ENCODE results near the gene GDAP2. TPM values are rescaled to one million over a fixed set of nuclear protein-coding genes. Genes with fewer than 3 reads are reported as not detected.
A peak's percentile ranks its signal among the peaks of the same experiment; 100 is the strongest.

GDAP2 gene
- total RNA-seq, 1 donor, result 26.8 TPM

GRCh38 chr1:117821774-117822482 lies 107.5 kb downstream of the GDAP2 start:
- no peaks in the 10 kb centered on the region for H3K9me3 ChIP-seq (ENCODE audit: low read depth, low read length)
- no peak for DNase-seq (ENCODE audit: insufficient read length, low spot score, missing footprints)
- peak overlapping the region; percentile 10 for H3K4me3 ChIP-seq (ENCODE audit: insufficient read depth, low read length)
- no peaks in the 10 kb centered on the region for H3K36me3 ChIP-seq (ENCODE audit: insufficient read depth, low read length)
- no peaks in the 10 kb centered on the region for H3K27me3 ChIP-seq (ENCODE audit: insufficient read depth, low read length)
- peaks cover 34% of the 10 kb centered on the region for H3K4me1 ChIP-seq (ENCODE audit: insufficient read depth, low read length)
- TF ChIP-seq, protein P1, sequence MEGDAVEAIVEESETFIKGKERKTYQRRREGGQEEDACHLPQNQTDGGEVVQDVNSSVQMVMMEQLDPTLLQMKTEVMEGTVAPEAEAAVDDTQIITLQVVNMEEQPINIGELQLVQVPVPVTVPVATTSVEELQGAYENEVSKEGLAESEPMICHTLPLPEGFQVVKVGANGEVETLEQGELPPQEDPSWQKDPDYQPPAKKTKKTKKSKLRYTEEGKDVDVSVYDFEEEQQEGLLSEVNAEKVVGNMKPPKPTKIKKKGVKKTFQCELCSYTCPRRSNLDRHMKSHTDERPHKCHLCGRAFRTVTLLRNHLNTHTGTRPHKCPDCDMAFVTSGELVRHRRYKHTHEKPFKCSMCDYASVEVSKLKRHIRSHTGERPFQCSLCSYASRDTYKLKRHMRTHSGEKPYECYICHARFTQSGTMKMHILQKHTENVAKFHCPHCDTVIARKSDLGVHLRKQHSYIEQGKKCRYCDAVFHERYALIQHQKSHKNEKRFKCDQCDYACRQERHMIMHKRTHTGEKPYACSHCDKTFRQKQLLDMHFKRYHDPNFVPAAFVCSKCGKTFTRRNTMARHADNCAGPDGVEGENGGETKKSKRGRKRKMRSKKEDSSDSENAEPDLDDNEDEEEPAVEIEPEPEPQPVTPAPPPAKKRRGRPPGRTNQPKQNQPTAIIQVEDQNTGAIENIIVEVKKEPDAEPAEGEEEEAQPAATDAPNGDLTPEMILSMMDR (IDR thresholded peaks at IDR 0.05; ENCODE audit: extremely low read depth, low read depth, low read length), result no peak
- no peaks in the 10 kb centered on the region for H3K79me2 ChIP-seq (ENCODE audit: insufficient read depth, low read length)
- peak overlapping the region; percentile 2 for H3K4me2 ChIP-seq (ENCODE audit: insufficient read depth, low read length)
- peak overlapping the region; percentile 73 for H3K27ac ChIP-seq (ENCODE audit: low read depth, low read length)
- no peaks in the 10 kb centered on the region for H4K20me1 ChIP-seq (ENCODE audit: insufficient read depth, low read length)
- H2AFZ ChIP-seq (ENCODE audit: low read length), result no peak overlapping the region

GRCh38 chr1:117821382-117821755 lies 108.1 kb downstream of the GDAP2 start:
- peaks cover 29% of the 10 kb centered on the region for H3K4me1 ChIP-seq (ENCODE audit: insufficient read depth, low read length)
- H3K27ac ChIP-seq (ENCODE audit: low read depth, low read length), result peak overlapping the region; percentile 73
- no peak for DNase-seq (ENCODE audit: insufficient read length, low spot score, missing footprints)

GRCh38 chr1:117820694-117821381 lies 108.6 kb downstream of the GDAP2 start:
- Histone ChIP-seq H3K4me2 (ENCODE audit: insufficient read depth, low read length) (no peak overlapping the region), H4K20me1 (ENCODE audit: insufficient read depth, low read length) (no peaks in the 10 kb centered on the region), H3K4me3 (ENCODE audit: insufficient read depth, low read length) (no peak overlapping the region), H3K79me2 (ENCODE audit: insufficient read depth, low read length) (no peaks in the 10 kb centered on the region), H3K27me3 (ENCODE audit: insufficient read depth, low read length) (no peaks in the 10 kb centered on the region), H2AFZ (ENCODE audit: low read length) (no peak overlapping the region), H3K4me1 (ENCODE audit: insufficient read depth, low read length) (peaks cover 23% of the 10 kb centered on the region), H3K36me3 (ENCODE audit: insufficient read depth, low read length) (no peaks in the 10 kb centered on the region), H3K9me3 (ENCODE audit: low read depth, low read length) (no peaks in the 10 kb centered on the region), H3K27ac (ENCODE audit: low read depth, low read length) (no peak overlapping the region)
- no peak for DNase-seq (ENCODE audit: insufficient read length, low spot score, missing footprints)
- TF ChIP-seq, protein P1 (IDR thresholded peaks at IDR 0.05; ENCODE audit: extremely low read depth, low read depth, low read length), result no peak

More at GRCh38 chr1:117821382-117821755, 108.1 kb downstream of the GDAP2 start:
- TF ChIP-seq, protein P1 (IDR thresholded peaks at IDR 0.05; ENCODE audit: extremely low read depth, low read depth, low read length), result no peak
- Histone ChIP-seq H3K4me2 (ENCODE audit: insufficient read depth, low read length) (peak overlapping the region; percentile 2), H3K4me3 (ENCODE audit: insufficient read depth, low read length) (peak overlapping the region; percentile 10), H4K20me1 (ENCODE audit: insufficient read depth, low read length) (no peaks in the 10 kb centered on the region), H3K9me3 (ENCODE audit: low read depth, low read length) (no peaks in the 10 kb centered on the region), H2AFZ (ENCODE audit: low read length) (peak overlapping the region; percentile 4), H3K79me2 (ENCODE audit: insufficient read depth, low read length) (no peaks in the 10 kb centered on the region), H3K36me3 (ENCODE audit: insufficient read depth, low read length) (no peaks in the 10 kb centered on the region), H3K27me3 (ENCODE audit: insufficient read depth, low read length) (no peaks in the 10 kb centered on the region)

- no peaks in the 10 kb centered on the region for H3K79me2 ChIP-seq (ENCODE audit: insufficient read depth, low read length)
- no peak overlapping the region for H3K4me3 ChIP-seq (ENCODE audit: insufficient read depth, low read length)
- no peaks in the 10 kb centered on the region for H3K36me3 ChIP-seq (ENCODE audit: insufficient read depth, low read length)
- no peak overlapping the region for H2AFZ ChIP-seq (ENCODE audit: low read length)
- no peak overlapping the region for H3K27ac ChIP-seq (ENCODE audit: low read depth, low read length)
- H3K9me3 ChIP-seq (ENCODE audit: low read depth, low read length), result no peaks in the 10 kb centered on the region
- no peaks in the 10 kb centered on the region for H4K20me1 ChIP-seq (ENCODE audit: insufficient read depth, low read length)
- no peak for DNase-seq (ENCODE audit: insufficient read length, low spot score, missing footprints)
- no peaks in the 10 kb centered on the region for H3K27me3 ChIP-seq (ENCODE audit: insufficient read depth, low read length)
- TF ChIP-seq, protein P1 (IDR thresholded peaks at IDR 0.05; ENCODE audit: extremely low read depth, low read depth, low read length), result no peak
- H3K4me2 ChIP-seq (ENCODE audit: insufficient read depth, low read length), result no peak overlapping the region
- H3K4me1 ChIP-seq (ENCODE audit: insufficient read depth, low read length), result peaks cover 26% of the 10 kb centered on the region
Observed at GRCh38 chr1:117820096-117820495, 109.3 kb downstream of the GDAP2 start.
